Tongue (tissue), 2 donors: Measurements from ENCODE around the gene WDR5. TPM values are rescaled to one million over a fixed set of nuclear protein-coding genes. Genes with fewer than 3 reads are reported as not detected.

ENCODE experiments used
- DNase-seq: peaks from one replicate; pipeline ENCODE4 v3.0.0-alpha.2; 2015
- total RNA-seq: library from RNA; depleted of rRNA; stranded (reverse); fragments of >200 nt; gene quantifications from one replicate; pipeline ENCODE4 v1.2.3, GENCODE V29; 2014

Gene WDR5
- total RNA-seq, 1 donor from 2014 or later = 37.5 TPM

DNA sequence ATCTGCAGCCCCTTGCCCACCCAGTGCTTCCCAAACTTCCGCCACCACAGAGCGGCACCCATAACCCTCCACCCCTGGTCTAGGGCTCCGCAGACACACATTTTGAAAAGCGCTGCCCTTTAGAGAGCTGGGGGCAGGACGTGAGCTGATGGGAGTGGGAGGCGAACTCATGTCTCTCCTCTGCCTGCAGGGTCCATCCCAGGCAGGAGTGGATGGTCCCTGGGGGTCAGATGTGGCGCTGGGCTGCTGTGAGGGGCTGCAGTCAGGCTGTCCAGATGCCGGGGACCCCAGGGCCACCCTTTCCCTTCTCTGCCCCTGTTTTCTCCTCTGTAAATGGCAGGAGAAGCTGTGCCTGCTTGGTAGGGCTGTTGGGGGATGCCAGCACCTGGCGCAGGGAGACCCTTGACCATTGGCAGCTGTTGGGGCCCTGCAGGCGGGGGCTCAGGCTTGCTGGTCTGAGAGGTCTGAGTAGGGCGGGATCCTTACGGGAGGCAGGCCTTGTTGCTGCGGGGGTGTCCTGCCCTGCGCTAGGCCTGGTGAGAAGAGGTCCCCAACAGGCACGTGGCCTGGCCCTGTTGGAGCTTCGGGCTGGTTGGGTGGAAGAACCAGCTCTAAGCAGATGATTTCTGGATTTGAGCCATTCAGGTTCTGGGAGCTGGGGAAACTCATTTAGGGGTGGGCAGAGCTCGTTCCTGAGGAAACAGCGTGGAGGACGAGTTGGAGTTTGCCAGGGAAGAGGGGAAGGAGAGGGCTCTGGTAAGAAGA, 38.8 kb downstream of the WDR5 start:
- no peak for DNase-seq

- no peak for DNase-seq
These were observed 39.5 kb downstream of the WDR5 start for GRCh38 chr9:134175291-134175807.

- peak; percentile 58 for DNase-seq
These were observed 40.1 kb downstream of the WDR5 start for GRCh38 chr9:134175808-134176598.

GRCh38 chr9:134176599-134176968, 40.7 kb downstream of the WDR5 start:
- DNase-seq = no peak

GRCh38 chr9:134177186-134177585, 41.3 kb downstream of the WDR5 start:
- DNase-seq = no peak

DNA sequence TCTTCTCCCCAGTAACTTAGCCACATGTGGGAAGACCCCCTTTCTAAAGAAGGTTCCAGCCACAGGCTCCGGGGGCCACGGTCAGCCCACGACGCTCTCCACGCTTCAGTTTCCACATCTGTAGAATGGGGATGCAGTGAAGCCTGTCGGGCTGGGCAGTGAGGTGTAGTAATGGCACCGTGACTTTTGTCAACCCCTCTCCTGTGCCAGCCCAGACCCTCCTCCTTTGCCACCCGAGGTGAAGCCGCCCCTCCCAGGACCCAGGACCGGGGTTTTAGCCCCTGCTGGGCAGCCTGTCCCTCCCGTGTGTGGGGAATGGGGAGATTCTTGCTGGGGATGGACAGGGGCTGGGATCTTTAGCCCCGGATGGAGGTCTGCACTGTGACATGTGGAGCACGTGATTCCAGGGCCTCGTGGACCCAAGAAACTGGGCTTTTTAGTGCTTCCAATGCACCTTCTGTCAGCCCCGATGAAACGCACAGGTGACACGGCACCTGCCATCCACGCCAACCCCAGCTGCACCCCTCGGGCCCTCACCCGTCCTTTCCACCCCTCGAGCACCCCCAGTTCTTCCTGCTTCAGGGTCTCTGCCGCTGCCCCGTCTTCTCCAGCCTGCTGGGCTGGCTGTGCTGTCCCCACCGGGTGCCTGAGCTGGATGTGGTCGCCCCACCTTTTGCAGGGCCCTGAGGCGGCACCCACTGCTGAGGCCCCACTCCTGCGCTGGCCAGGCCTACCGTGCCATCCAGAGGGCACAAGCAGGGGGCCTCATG, 41.9 kb downstream of the WDR5 start:
- no peak for DNase-seq

DNA sequence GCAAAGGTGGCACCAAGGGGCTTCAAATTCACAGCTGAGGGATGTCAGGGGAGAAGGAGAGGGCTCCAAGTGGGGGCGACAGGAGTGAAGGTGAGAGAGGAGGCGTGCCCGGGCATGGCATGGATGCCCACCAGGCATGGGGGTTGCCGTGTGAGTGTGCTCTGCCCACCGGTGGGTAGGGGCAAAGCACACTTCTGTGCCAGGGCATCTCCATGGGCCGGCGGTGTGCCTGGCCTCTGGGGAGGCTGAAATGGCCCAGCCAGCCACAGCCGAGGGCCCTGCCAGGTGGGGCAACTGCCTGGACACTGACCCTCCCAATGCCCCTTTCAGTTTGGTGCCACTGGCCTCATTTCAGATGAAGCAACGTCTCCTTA, 42.5 kb downstream of the WDR5 start:
- no peak for DNase-seq

GRCh38 chr9:134178768-134179551, 43.1 kb downstream of the WDR5 start:
- peak; percentile 39 for DNase-seq

GRCh38 chr9:134179595-134179917, 43.7 kb downstream of the WDR5 start:
- DNase-seq = no peak

DNA sequence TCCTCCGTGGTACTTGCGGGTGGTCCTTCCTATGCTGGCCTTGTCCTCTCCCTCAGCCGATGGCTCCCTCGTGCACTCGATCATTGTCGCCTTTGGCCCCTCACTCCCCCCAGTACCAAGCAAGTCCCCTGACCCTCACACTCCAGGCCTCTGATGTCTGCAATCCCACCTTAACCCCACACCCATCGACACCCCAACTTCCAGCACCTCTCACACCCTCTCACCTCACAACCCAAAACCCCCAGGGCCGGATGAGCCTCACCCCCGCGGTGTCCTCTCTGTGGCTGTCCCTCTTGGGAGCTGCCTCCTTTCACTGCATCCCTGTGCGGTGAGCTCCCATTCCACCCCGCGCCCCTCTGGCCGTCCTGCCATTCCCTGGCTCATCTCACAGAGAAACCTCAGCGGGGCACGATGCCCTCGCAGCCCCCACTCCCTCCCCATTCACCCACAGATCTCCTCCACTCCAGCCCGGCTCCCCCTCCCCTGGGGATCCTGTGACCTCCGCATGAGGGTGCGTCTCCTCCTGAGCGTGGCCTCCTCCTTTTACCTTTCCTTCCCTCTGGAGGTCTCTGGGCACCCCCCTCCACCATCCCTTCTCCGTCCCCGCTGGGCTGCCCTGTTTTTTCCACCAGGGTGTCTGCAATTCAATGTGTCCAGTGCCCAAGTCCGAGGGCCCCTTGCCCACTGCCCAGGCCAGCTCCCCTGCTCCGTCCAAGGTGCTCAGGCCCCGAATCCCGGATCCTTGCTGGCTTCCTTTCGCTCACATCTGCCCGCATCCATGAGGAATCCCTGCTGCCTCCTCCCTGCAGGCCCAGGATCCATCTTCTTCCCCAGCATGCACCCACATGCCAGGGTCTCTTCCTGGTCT, 44.3 kb downstream of the WDR5 start:
- no peak for DNase-seq

GRCh38 chr9:134180786-134181647, 45.1 kb downstream of the WDR5 start:
- no peak for DNase-seq

GRCh38 chr9:134181648-134182034, 45.8 kb downstream of the WDR5 start:
- no peak for DNase-seq

GRCh38 chr9:134182554-134183085, 46.7 kb downstream of the WDR5 start:
- DNase-seq = no peak

DNA sequence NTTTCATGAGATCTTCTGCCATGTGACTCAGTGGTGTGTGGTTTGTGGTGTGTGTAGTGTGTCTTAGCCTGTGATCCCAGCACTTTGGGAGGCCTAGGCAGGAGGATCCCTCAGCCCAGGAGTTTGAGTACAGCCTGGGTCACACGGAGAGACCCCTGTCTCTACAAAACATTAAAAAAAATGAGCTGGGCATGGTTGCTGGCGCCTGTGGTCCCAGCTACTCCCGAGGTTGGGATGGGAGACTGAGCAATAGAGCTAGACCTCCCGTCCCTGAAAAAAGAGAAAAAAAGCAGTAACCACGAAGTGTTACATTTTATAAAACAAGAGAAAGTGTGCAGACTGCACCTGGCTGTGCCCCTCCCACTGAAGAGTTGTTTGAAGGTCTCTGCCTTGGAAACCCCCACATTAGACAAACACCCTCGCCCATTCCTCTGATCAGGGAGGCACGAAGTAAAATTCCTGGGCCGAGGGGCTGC, 49.7 kb downstream of the WDR5 start:
- no peak for DNase-seq

- DNase-seq = no peak
These were observed 50.7 kb downstream of the WDR5 start for GRCh38 chr9:134186471-134187109.

DNA sequence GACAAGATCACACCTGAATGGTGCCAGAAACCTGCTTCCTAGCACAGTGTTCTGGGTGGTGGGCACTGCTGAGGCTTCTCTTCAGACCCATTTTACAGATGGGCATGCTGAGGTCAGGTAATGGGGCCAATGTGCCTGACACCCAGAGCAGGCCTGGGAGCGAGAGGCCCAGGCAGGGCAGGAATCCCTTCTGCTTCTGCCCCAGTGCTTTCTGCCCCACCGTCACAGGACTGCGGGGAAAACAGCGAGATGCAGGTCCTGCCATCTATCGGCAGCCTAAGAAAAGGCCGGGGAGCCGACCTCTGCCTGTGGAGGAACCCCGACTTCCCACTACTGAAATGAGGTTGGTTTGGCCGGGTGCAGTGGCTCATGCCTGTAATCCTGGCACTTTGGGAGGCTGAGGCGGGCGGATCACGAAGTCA, 51.2 kb downstream of the WDR5 start:
- no peak for DNase-seq

DNA sequence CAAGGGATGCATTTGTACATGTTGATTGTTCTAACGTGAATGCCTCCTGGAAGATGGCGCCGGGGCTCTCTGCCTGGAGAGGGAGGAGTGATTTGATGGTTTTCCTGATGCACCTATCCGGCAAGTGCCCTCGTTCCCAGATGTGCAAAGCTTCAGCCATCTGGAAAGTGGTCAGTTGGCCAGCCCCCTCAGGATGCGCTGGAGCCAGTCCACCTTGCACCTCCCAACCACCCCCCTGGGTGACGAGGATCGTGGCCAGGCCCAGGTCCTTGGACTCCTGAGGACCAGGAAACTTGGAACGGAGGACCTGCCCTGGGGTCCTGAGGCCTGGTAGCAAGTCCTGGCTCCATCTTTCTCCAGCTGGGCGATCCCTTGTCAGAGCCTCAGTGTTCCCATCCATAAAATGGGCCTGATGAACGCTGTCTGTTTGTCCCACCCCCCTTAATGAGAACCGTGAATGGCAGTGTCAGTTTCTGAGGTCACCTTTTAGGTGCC, 52.1 kb downstream of the WDR5 start:
- no peak for DNase-seq

DNA sequence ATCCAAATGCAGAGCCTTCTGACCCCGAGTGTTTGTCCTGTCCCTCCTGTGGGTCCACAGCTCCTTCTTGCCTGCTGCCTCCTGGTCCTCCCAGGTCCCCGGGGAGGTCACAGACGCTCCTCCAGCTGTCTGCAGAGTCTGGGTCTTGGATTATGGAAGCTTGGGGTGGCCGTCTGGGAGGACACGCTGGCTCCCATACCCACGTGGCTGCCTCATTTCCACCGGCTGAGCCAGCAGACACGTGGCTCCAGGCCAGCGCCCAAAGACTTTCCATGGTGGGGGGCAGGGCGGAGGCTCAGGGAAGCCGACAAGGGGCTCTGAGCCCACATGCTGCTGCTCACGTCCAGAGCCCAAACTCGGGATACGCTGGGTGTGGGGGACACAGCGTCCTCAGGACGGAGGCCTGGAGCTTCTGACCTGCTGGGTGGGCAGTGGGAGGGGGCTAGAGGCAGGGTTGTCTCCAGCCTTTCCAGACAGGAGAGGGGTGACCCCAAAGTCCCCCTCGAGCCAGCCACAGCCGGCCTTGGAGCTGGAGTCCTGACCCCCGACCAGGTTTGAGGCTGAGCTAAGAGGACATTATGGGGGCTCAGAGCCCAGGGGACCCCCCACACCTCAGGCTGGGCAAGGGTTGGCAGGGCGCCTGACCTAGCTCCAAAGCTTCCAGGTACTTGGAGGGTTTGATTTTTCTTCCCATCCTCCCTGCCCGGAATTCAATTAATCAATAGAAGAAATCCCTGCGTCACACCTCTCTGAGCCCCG, 52.7 kb downstream of the WDR5 start:
- peak; percentile 75 for DNase-seq
